MM.1S (cell line): ENCODE measurements around the gene CYP4V2.

Source experiments
- EZH2 ChIP-seq: fragments of 300-600 bp; sonication (generic); optimal IDR thresholded peaks from 2 replicates; pipeline ENCODE3; 2017; ENCODE audit warnings: low read depth, mild to moderate bottlenecking, antibody characterized with exemption, low read length, mixed read lengths
- TF ChIP-seq, protein P1 (sequence below): fragments of 300-600 bp; sonication (generic); IDR thresholded peaks from 2 replicates; pipeline ENCODE4 v1.5.1; 2016; ENCODE audit warnings: antibody characterized with exemption, low read length, mixed read lengths

DNA sequence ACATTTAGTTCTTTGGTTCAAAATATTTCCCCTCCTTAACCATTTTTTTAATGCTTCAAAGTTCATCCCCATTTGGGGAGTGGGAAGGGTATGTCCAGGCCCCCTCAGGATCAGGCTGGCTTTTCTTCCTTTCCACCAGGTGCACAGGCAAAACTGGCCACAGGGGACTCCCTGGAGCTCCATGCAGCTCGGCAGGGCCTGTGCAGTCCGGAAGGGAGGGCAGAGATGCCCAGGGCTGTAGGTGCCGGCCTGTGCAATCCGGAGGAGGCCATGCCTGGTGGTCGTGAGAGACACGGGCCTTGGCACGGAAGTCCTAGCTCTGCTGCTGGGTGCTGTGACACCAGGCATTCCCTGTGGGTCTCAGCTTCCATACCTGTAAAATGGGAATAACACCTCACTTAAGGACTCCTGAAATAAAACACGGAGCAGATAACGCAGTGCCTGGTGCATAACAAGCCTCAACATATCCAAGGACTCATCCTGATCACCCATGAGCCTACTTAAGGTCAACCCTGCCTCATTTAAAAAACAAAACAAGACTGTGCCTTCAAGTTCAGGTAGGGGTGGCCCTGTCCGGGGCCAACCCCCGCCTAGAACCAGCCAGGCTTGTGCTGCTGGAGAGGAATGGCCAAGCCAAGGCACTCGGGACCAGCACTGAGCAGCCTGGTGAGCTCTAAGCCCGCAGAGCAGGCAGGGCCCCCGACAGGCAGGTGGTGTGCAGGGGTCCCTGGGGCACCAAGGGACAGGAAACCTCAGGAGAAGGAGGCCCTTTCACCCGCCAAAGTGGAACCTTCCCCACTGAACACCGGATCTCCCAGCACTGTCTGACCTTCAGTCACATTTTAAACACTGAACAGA lies 21.2 kb upstream of the CYP4V2 start:
- TF ChIP-seq, protein P1, sequence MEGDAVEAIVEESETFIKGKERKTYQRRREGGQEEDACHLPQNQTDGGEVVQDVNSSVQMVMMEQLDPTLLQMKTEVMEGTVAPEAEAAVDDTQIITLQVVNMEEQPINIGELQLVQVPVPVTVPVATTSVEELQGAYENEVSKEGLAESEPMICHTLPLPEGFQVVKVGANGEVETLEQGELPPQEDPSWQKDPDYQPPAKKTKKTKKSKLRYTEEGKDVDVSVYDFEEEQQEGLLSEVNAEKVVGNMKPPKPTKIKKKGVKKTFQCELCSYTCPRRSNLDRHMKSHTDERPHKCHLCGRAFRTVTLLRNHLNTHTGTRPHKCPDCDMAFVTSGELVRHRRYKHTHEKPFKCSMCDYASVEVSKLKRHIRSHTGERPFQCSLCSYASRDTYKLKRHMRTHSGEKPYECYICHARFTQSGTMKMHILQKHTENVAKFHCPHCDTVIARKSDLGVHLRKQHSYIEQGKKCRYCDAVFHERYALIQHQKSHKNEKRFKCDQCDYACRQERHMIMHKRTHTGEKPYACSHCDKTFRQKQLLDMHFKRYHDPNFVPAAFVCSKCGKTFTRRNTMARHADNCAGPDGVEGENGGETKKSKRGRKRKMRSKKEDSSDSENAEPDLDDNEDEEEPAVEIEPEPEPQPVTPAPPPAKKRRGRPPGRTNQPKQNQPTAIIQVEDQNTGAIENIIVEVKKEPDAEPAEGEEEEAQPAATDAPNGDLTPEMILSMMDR, result no peak
- no peak for TF ChIP-seq EZH2
